ENCODE measurements around the gene EPAS1. TPM values are rescaled to one million over a fixed set of nuclear protein-coding genes. Genes with fewer than 3 reads are reported as not detected.

Gene EPAS1
- total and polyA plus RNA-seq, 4 donors, result 26.2 to 193 (median 61.1) TPM

DNA sequence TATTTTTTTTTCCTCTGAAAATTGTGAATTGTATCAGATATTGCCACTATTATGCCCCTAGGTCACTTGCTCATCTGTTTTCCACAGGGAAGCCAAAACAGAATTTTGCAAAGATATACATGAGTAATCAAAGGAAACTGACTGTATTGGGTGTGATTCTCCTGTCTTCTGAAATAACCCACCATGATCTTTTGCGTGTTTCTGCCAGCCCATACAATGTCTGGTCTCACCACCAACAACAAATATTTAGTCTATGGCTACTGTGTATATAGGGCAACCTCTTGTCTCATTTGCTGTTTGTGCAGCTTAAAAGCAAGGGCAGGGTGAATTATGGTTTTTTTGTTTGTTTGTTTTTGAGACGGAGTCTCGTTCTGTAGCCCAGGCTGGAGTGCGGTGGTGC, 26.5 kb downstream of the EPAS1 start:
- no peaks in the 10 kb centered on the region for H3K9me3 ChIP-seq (ENCODE audit: control insufficient read depth in 4 of 4, low read length in 3 of 4)
- no peak for DNase-seq (ENCODE audit: low spot score)
- peaks cover 19 to 95% (median 64%) of the 10 kb centered on the region in 4 donors for H3K4me1 ChIP-seq (ENCODE audit: control insufficient read depth in 4 of 4, insufficient read depth in 4 of 4, low read length in 3 of 4)
- H3K36me3 ChIP-seq (ENCODE audit: control insufficient read depth in 4 of 4, insufficient read depth in 3 of 4, low read depth in 1 of 4, low read length in 3 of 4), result no peaks in the 10 kb centered on the region
- H3K9ac ChIP-seq (ENCODE audit: low read depth in 1 of 2, low read length in 2 of 2), result no peak overlapping the region
- no peak overlapping the region for H3K4me3 ChIP-seq (ENCODE audit: low read depth in 1 of 3, low read length in 3 of 3)
- no peaks in the 10 kb centered on the region for H3K27me3 ChIP-seq (ENCODE audit: control insufficient read depth in 4 of 4, insufficient read depth in 4 of 4, low read length in 3 of 4)
- peak overlapping the region; percentile 26 to 93 for H3K27ac ChIP-seq (ENCODE audit: low read depth in 1 of 2, low read length in 2 of 2)
- no peak for TF ChIP-seq RAD21 (IDR thresholded peaks at IDR 0.05)
- TF ChIP-seq HNF4G (IDR thresholded peaks at IDR 0.05), result no peak
- TF ChIP-seq GABPA (IDR thresholded peaks at IDR 0.05 in 1 of 2, conservative IDR thresholded peaks at IDR 0.05 in 1 of 2), result no peak
- TF ChIP-seq, protein P1, sequence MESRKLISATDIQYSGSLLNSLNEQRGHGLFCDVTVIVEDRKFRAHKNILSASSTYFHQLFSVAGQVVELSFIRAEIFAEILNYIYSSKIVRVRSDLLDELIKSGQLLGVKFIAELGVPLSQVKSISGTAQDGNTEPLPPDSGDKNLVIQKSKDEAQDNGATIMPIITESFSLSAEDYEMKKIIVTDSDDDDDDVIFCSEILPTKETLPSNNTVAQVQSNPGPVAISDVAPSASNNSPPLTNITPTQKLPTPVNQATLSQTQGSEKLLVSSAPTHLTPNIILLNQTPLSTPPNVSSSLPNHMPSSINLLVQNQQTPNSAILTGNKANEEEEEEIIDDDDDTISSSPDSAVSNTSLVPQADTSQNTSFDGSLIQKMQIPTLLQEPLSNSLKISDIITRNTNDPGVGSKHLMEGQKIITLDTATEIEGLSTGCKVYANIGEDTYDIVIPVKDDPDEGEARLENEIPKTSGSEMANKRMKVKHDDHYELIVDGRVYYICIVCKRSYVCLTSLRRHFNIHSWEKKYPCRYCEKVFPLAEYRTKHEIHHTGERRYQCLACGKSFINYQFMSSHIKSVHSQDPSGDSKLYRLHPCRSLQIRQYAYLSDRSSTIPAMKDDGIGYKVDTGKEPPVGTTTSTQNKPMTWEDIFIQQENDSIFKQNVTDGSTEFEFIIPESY (IDR thresholded peaks at IDR 0.05), result no peak
- TF ChIP-seq, protein P2, sequence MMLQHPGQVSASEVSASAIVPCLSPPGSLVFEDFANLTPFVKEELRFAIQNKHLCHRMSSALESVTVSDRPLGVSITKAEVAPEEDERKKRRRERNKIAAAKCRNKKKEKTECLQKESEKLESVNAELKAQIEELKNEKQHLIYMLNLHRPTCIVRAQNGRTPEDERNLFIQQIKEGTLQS (IDR thresholded peaks at IDR 0.05), result no peak
- TF ChIP-seq HNF4A (conservative IDR thresholded peaks at IDR 0.05), result no peak
- TF ChIP-seq EGR1 (IDR thresholded peaks at IDR 0.05; ENCODE audit: low read depth in 2 of 2), result no peak
- no peak for TF ChIP-seq TAF1 (conservative IDR thresholded peaks at IDR 0.05)
- no peak for TF ChIP-seq FOXA1 (IDR thresholded peaks at IDR 0.05)
- no peak for TF ChIP-seq NR2F2 (IDR thresholded peaks at IDR 0.05)
- WGBS, result 46% methylated on average over 4 of the region's 4 CpGs

DNA sequence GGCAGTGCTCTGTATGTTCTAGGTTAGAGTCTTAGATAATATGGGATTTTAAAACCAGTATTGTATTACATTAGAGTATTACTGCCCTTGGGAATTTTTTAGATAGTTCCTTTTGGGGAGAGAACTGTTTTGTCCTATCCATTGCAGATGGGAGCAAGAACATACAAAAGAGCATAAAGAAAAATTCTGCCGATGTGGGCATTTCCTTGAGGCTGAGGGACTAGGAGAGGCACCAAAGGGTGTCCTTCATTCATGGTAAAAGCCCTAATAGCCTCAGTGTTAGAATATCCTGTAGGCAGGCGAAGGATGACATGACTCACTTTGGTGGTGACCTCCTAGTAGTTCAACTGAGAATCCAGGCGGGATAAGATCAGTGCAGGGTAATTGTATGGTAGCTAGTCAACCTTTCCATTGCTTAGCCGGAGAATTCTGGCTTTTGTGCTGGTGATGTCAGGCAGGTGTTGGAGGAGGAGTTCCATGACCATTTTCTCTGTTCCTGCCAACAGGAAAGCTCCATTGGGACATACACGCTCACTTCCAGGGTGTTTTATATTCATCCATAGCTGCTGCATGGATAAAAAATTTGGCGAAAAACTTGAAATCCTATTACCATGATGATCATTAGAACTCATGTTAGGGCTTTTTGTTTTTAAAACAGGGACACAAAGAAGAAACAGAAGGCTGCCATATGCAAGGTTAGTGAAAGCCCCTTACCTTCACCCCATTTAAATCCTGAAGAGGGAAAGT, 28.1 kb downstream of the EPAS1 start:
- no peaks in the 10 kb centered on the region for H3K36me3 ChIP-seq (ENCODE audit: control insufficient read depth in 4 of 4, insufficient read depth in 3 of 4, low read depth in 1 of 4, low read length in 3 of 4)
- 82% methylated on average over 6 of the region's 6 CpGs for WGBS
- peak overlapping the region; percentile 86 to 93 for H3K27ac ChIP-seq (ENCODE audit: low read depth in 1 of 2, low read length in 2 of 2)
- DNase-seq (ENCODE audit: low spot score), result no peak
- no peaks in the 10 kb centered on the region for H3K9me3 ChIP-seq (ENCODE audit: control insufficient read depth in 4 of 4, low read length in 3 of 4)
- TF ChIP-seq, protein P3, sequence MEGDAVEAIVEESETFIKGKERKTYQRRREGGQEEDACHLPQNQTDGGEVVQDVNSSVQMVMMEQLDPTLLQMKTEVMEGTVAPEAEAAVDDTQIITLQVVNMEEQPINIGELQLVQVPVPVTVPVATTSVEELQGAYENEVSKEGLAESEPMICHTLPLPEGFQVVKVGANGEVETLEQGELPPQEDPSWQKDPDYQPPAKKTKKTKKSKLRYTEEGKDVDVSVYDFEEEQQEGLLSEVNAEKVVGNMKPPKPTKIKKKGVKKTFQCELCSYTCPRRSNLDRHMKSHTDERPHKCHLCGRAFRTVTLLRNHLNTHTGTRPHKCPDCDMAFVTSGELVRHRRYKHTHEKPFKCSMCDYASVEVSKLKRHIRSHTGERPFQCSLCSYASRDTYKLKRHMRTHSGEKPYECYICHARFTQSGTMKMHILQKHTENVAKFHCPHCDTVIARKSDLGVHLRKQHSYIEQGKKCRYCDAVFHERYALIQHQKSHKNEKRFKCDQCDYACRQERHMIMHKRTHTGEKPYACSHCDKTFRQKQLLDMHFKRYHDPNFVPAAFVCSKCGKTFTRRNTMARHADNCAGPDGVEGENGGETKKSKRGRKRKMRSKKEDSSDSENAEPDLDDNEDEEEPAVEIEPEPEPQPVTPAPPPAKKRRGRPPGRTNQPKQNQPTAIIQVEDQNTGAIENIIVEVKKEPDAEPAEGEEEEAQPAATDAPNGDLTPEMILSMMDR (IDR thresholded peaks at IDR 0.05; ENCODE audit: low read depth, low read length, missing input control), result no peak
- TF ChIP-seq, protein P4, sequence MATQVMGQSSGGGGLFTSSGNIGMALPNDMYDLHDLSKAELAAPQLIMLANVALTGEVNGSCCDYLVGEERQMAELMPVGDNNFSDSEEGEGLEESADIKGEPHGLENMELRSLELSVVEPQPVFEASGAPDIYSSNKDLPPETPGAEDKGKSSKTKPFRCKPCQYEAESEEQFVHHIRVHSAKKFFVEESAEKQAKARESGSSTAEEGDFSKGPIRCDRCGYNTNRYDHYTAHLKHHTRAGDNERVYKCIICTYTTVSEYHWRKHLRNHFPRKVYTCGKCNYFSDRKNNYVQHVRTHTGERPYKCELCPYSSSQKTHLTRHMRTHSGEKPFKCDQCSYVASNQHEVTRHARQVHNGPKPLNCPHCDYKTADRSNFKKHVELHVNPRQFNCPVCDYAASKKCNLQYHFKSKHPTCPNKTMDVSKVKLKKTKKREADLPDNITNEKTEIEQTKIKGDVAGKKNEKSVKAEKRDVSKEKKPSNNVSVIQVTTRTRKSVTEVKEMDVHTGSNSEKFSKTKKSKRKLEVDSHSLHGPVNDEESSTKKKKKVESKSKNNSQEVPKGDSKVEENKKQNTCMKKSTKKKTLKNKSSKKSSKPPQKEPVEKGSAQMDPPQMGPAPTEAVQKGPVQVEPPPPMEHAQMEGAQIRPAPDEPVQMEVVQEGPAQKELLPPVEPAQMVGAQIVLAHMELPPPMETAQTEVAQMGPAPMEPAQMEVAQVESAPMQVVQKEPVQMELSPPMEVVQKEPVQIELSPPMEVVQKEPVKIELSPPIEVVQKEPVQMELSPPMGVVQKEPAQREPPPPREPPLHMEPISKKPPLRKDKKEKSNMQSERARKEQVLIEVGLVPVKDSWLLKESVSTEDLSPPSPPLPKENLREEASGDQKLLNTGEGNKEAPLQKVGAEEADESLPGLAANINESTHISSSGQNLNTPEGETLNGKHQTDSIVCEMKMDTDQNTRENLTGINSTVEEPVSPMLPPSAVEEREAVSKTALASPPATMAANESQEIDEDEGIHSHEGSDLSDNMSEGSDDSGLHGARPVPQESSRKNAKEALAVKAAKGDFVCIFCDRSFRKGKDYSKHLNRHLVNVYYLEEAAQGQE (IDR thresholded peaks at IDR 0.05), result no peak
- TF ChIP-seq FOXA1 (IDR thresholded peaks at IDR 0.05) (no peak), JUND (IDR thresholded peaks at IDR 0.05) (peak in 1 of 2 donors; percentile 44), EGR1 (IDR thresholded peaks at IDR 0.05; ENCODE audit: low read depth in 2 of 2) (peak in 1 of 2 donors; percentile 49), RXRA (IDR thresholded peaks at IDR 0.05) (peak in 1 of 2 donors; percentile 25)
- no peak overlapping the region for H3K4me3 ChIP-seq (ENCODE audit: low read depth in 1 of 3, low read length in 3 of 3)
- no peak overlapping the region for H3K9ac ChIP-seq (ENCODE audit: low read depth in 1 of 2, low read length in 2 of 2)
- peaks cover 24 to 86% (median 65%) of the 10 kb centered on the region in 4 donors for H3K4me1 ChIP-seq (ENCODE audit: control insufficient read depth in 4 of 4, insufficient read depth in 4 of 4, low read length in 3 of 4)
- H3K27me3 ChIP-seq (ENCODE audit: control insufficient read depth in 4 of 4, insufficient read depth in 4 of 4, low read length in 3 of 4), result no peaks in the 10 kb centered on the region

Measured in liver (tissue), 9 donors.